Measurements from ENCODE around the gene HAGHL.

DNA sequence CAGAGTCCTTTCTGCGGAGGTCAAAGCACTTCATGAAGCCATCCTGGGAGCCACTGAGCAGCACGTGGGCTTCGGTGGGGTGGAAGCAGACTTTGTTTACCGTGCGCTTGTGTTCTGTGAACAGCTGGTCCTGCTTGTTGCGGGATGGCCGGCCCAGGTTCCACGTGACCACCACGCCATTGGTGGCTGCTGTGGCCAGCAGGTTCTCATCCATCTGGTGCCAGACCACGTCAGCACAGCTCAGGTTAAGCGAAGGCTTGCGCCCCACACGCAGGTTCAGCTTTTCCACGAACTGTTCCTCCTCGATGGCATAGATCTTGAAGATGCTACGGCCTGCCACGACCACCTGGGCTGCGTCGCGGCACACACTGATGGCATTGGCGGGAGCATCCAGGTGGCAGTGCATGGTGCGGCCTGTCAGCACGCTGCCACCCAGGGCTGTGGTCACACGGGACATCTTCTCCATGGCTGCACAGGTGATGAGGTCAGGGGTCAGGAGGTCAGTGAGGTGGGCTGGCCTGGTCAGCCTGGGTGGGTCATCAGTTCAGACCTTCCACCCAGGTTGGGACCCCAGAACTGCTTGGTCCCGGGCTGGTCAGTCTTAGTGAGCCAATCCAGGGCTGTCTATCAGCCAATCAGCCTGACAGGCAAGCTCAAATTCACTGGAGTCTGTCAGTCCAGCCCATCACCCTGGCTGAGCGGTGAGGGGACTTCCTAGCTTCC is 37.6 kb upstream of the HAGHL start:
- TF ChIP-seq CTCF (conservative IDR thresholded peaks at IDR 0.05; ENCODE audit: low read length) (no peak), EZH2phosphoT487 (IDR thresholded peaks at IDR 0.05; ENCODE audit: borderline replicate concordance) (no peak)

Data from Loucy (cell line).